GM18907 (cell line): ENCODE results near the gene STAC.

Experiments used
- ATAC-seq: cut with Tn5 transposase; IDR thresholded peaks from one replicate; pipeline ENCODE4 v1.9.1; 2021; ENCODE audit warnings: mild to moderate bottlenecking, moderate library complexity; ENCODE audit not compliant: unreplicated experiment

The STAC gene

GRCh38 chr3:36511791-36512486 is 131.6 kb downstream of the STAC start:
- no peak for ATAC-seq

DNA sequence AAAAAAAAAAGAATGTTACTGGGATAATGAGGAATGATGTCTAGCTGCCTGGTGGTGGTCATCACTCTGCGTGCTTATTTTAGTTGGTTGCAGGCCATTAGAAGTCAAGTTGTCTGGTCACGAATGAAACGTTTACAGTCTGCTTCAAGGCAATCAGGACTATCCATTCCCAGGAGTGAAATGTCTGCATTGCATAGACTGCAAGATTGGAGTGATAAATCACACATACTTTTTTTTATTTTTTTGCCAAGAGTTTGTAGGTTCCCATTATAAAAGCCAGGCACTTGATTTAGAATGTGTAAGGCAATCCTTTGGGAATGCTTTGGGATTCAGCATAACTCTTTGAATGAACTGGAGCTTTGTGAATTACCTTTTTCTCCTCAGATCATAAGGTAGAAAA is 132.3 kb downstream of the STAC start:
- no peak for ATAC-seq

DNA sequence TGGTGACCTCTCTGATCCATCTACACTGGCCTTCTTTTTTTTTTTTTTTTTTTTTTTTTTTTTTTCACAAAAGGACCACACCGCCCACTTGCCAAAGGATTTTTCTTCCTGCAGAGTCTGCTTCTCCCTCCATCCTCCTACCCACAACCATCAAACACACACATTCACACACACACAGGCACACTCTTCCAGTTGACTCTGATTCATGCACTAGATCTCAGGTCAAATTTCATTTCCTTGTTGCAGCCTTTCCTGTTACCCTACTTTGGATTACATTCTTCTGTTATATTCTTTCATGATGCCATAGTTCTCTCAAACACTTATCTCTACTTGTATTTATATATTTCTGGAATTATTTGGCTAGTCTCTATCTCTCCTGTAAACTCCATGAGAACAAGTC is 133.9 kb downstream of the STAC start:
- ATAC-seq: no peak

DNA sequence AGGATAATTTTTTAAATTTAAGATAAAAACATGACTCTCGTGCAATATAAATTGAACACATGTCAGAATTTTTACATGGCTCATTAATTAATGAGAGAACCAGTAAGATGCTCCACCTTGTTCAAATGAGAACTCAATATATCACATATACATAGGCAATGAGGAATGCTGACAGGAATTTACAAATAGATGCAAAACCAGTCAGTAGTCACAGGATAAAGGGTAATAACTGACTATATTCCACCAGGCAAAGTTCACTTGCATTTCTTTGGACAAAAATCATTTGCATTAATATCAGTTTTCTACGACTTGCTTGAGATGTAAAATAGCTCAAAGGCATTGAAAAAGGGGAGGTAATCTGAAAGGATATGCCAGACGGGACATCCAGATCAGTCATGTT is 139.4 kb downstream of the STAC start:
- ATAC-seq: no peak

DNA sequence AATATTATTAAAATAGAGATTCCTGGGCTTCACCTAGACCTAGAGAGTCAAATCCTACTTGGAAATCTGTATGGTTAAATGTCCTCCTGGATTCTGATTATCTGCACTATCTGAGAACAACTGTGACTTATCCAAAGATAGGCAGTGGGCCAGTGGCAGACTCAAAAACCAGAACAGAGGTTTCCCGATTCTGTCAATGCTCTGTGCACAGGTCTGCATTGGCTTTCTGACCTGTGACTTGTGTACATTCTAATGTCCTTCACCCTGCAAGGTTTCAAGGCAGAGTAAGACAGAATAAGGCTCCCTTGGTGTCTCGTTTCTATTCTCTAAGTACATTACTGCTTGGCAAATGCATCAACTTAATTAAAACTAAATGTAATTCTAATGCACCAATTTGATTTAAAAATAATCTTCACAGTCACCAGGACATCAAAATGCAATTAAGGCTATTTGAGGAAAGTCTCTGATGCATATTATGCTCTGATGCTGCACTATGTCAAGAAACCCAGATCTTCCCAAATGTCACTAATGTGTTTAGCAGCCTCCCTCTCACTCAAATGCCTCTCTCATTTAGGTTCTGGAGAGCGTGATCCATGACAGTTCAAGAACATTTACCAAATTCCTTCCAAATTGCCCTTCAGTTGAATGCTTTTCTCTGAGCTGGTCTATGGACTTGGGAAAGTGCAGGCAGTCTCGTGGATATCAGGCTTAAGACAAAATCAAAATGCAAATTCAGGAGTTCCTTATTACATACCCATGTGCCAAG is 140.1 kb downstream of the STAC start:
- no peak for ATAC-seq

DNA sequence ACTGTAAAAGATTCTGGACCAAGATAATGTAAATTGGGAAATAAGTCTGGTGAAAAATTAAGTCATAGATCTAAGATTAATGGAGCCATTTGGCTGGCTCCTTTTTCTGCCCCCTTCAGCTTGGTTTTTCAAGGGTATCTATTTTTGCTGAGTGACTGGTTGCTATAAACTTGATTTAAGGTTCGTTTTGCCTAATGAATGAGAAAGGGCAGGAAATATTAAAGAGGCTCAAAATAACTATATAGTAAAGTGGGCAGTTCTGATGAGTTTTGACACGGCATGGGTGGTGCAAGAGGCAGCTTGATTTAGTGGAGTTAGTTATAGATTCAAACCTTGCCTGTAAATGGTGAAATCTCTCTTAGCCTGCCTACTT is 140.7 kb downstream of the STAC start:
- no peak for ATAC-seq

DNA sequence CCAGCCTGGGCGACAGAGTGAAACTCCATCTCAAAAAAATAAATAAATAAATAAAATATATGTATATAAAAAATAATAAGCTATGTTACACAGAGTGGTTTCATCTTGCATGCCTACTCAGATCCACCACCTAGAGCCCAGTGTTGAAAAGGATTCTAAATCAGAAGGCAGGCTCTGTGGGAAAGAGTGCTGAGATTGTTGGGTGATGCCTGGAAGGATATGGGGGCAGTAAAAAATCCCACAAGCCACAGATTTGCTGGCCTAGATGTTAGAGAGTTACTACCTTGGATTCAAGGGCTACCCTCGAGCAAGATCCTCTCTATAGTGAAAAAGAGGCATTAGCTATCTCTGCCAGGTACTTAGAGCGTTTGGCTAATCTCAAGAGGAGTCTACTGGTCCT is 144.3 kb downstream of the STAC start:
- ATAC-seq: no peak

GRCh38 chr3:36525115-36525801 is 145.0 kb downstream of the STAC start:
- no peak for ATAC-seq

DNA sequence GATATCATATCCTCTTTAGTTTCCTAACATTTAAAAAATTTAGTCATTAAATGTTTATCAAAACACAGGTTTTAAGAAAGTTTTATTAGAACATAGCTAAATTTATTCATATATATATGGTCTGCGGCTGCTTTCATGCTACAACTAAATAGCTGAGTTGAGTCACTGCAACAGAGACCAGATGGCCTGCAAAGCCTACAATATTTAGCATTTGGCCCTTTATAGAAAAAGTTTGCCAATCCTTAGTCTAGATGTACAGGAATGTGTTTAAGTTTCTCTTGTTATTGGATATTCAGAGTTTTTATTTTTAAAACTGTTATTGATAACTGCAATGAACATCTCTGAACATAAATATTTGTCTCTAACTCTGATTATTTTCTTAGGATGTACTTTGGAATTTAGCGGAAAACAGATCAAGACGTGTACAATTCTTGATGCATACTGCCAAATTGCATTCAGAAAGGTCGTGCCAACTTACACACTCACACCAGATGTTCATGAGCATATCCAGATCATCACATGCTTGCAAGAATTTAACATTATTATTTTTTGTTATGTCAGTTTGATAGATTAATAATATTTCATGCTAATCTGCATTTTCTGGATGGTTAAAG is 157.9 kb downstream of the STAC start:
- ATAC-seq: no peak

DNA sequence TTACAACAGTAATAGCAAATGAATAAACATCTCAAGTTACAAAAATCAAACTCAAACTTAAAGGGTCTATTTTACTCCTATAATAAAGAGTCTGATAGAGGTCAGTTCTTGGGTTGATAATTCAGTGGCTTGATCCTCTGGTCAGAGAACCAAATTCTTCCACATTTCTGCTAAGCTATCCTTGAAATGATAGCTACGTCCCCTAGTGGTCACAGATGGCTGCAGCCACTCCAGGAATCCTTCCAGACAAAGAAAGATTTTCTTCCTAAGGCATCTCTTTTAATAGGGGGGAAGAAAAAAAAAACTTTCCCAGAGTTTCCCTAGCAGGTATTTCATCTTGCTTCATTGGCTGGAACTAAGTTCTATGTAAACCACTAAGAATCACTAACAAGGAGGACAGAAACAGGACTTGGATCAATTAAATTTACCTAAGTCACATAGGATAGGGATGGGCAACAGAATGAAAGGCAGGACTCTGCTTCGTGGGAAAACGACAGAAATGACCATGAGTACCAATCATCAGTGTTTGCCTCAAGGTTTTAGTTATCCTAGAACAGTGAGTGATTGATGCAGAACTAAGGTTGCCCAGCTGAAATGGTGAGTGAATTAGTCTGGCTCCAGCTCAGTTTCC is 160.7 kb downstream of the STAC start:
- ATAC-seq: no peak

DNA sequence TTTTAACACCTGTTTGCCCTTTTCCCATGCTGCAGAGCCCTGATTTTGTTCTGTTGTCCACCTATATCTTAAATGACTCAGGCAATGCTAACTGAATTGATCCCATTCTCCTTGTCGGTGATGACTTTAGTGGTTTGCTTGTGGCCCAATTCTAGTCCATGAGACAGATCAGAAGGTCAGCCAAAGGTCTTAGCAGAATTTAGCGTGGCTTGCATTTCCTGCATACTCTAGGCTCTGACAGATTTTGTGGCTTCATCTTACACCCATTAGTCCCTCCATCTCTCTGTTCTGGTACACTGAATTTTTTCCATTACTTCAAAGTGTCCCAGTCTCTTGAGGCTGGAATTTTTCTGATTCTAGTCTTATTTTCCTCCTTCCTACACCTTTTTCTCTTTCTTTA is 161.9 kb downstream of the STAC start:
- ATAC-seq: no peak

- no peak for ATAC-seq
These were observed 163.1 kb downstream of the STAC start for GRCh38 chr3:36543276-36543997.

- ATAC-seq: no peak
These were observed 165.9 kb downstream of the STAC start for GRCh38 chr3:36546226-36546625.

GRCh38 chr3:36548712-36549111 is 168.4 kb downstream of the STAC start:
- ATAC-seq: no peak

DNA sequence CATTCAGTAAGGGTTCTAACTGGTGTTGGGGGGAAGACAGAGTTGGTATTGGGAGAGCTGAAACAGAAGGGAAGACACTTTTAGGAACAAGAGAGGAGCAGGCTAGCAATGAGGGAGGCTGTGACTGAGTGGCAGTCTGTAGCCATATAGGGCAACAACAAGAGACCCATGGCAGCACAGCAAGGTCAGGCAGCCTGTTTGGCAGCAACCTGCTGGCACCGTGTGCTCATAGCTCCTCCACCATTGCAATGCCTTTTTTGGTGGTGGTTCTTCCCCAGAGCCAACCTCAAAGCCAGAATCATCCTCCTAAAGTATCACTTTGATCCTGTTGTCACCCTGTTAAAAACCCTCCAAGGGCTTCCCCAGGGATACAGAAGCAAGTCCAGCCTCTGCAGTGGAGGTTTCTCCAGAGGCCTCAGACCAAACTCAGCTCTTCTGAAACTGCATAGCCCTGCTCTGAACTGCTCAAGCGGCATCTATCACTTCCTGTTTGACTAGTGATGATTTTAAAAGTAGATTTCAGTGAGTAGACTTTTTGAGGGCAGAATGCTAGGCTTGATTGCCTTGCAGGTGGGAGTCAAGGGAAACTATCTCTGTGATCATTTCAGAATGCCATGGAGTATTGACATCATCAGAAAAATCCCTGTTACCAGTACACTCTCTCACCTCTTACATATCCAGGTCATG is 176.9 kb downstream of the STAC start:
- peak; percentile 89 for ATAC-seq

GRCh38 chr3:36557708-36558421 is 177.6 kb downstream of the STAC start:
- no peak for ATAC-seq

- ATAC-seq: no peak
These were observed 178.7 kb downstream of the STAC start for GRCh38 chr3:36558961-36559360.

DNA sequence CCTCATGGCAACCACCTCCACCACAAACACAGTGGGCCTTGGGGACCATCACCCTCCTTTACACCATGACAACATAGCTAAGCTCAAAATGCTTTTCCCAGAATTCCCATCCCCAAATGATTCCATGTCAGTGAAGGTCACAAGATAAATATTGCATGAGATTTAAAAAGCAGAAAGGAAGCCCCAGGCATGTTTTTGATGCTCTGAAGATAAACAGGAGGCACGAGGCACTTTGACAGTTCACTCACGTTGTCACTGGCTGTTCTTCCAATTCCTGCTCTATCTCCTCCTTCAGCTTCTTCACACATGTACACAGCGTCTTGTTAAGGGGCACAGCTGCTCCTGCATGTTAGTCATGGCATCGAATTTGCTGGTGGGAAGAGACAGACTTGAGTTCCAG is 180.4 kb downstream of the STAC start:
- no peak for ATAC-seq

DNA sequence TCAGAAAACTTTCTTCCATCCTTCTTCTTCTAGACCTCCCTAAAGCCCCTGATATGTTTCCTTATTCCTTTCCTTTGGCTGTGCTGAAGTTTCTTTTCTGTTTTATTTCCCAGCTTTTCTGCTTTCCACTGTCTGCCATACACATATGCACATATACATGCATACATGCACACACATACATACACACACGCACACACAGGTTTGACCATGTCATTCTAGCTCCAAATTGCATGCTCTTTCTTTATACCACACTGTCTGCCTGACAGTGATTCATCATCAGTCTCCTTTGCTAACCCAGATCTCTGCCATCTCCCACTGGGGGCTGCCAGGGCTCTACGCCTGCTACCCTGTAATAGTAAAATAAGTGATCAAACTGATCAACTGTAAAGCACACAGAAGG is 181.3 kb downstream of the STAC start:
- ATAC-seq: no peak
